Measurements from ENCODE around the gene WEE2. TPM values are rescaled to one million over a fixed set of nuclear protein-coding genes. Genes with fewer than 3 reads are reported as not detected.

WEE2 gene
- total RNA-seq, 2 experiments from 2014 or later = 0.08 to 0.14 TPM

DNA sequence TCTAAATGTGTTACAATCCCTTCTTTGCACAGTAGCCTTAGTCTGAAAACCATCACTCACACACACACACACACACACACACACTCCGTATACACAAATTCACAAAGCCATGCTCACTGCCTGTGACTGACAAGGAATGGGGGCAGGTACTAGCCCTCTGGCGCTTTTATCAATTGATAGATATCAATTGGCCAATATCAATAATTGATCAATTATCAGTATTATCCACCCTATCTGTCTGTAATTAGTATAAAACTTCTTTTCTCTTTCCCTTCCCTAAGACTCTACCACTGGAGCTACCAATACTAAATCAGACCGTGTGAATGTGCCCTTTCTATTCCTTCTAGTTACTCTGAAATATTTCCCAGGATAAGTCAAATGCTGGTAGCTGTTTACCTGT, 8.3 kb upstream of the WEE2 start:
- Mint-ChIP-seq H3K9me3 (no peaks in the 10 kb centered on the region), H3K4me3 (peak overlapping the region; percentile 96), H3K27me3 (no peaks in the 10 kb centered on the region), H3K27ac (peak overlapping the region; percentile 90), H3K36me3 (ENCODE audit: low read depth) (peaks cover 16% of the 10 kb centered on the region), H3K4me1 (ENCODE audit: low read depth) (peaks cover 71% of the 10 kb centered on the region)
- CTCF ChIA-PET = interaction anchor here (0.9 to 4.5 kb wide), 3 partner anchors 9 to 38 kb away, joined by 3 to 38 read pairs (median 4); partner anchors contain the start of gene SSBP1
- H3K9me3 ChIP-seq (ENCODE audit: control insufficient read depth in 1 of 2, insufficient read depth in 1 of 2, low read length in 2 of 2) = no peaks in the 10 kb centered on the region
- peaks cover 4% of the 10 kb centered on the region for H3K36me3 ChIP-seq (ENCODE audit: insufficient read depth, low read length)
- no peak overlapping the region for H3K4me3 ChIP-seq (ENCODE audit: low read length)
- POLR2A ChIA-PET = interaction anchor here (4.9 kb wide), 1 partner anchor 38 kb away, joined by 103 read pairs; the partner anchor contains the start of gene SSBP1
- intact Hi-C loops (cut with DNase I, micrococcal nuclease) = loop anchor here in 1 of 2 experiments (2.0 kb wide), 1 partner anchor 39 kb away; the partner anchor contains the start of gene SSBP1
- DNase-seq (no peak), ATAC-seq (ENCODE audit: poor library complexity) (no peak)
- TF ChIP-seq, protein P1, sequence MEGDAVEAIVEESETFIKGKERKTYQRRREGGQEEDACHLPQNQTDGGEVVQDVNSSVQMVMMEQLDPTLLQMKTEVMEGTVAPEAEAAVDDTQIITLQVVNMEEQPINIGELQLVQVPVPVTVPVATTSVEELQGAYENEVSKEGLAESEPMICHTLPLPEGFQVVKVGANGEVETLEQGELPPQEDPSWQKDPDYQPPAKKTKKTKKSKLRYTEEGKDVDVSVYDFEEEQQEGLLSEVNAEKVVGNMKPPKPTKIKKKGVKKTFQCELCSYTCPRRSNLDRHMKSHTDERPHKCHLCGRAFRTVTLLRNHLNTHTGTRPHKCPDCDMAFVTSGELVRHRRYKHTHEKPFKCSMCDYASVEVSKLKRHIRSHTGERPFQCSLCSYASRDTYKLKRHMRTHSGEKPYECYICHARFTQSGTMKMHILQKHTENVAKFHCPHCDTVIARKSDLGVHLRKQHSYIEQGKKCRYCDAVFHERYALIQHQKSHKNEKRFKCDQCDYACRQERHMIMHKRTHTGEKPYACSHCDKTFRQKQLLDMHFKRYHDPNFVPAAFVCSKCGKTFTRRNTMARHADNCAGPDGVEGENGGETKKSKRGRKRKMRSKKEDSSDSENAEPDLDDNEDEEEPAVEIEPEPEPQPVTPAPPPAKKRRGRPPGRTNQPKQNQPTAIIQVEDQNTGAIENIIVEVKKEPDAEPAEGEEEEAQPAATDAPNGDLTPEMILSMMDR (IDR thresholded peaks at IDR 0.05) = no peak
- peaks cover 34% of the 10 kb centered on the region for H3K4me1 ChIP-seq (ENCODE audit: insufficient read depth, low read length)
- no peak overlapping the region for H3K27ac ChIP-seq (ENCODE audit: low read depth in 1 of 2, low read length in 2 of 2)
- no peaks in the 10 kb centered on the region for H3K27me3 ChIP-seq (ENCODE audit: control insufficient read depth in 1 of 2, insufficient read depth in 2 of 2, low read length in 2 of 2)

- TF ChIP-seq, protein P1 (IDR thresholded peaks at IDR 0.05) = no peak
- Histone ChIP-seq H3K27ac (ENCODE audit: low read depth in 1 of 2, low read length in 2 of 2) (no peak overlapping the region), H3K4me1 (ENCODE audit: insufficient read depth, low read length) (peaks cover 34% of the 10 kb centered on the region), H3K36me3 (ENCODE audit: insufficient read depth, low read length) (peaks cover 2% of the 10 kb centered on the region), H3K27me3 (ENCODE audit: control insufficient read depth in 1 of 2, insufficient read depth in 2 of 2, low read length in 2 of 2) (no peaks in the 10 kb centered on the region), H3K4me3 (ENCODE audit: low read length) (peak overlapping the region; percentile 68), H3K9me3 (ENCODE audit: control insufficient read depth in 1 of 2, insufficient read depth in 1 of 2, low read length in 2 of 2) (no peaks in the 10 kb centered on the region)
- intact Hi-C loops (cut with DNase I, micrococcal nuclease) = loop anchor here in 1 of 2 experiments (2.0 kb wide), 1 partner anchor 38 kb away; the partner anchor contains the start of gene SSBP1
- DNase-seq (no peak), ATAC-seq (ENCODE audit: poor library complexity) (no peak)
- H3K4me3 Mint-ChIP-seq = peak overlapping the region; percentile 96
- ChIA-PET CTCF (interaction anchor here (0.9 to 4.5 kb wide), 3 partner anchors 8 to 38 kb away, joined by 3 to 38 read pairs (median 4); partner anchors contain the start of gene SSBP1), POLR2A (interaction anchor here (1.0 to 4.9 kb wide), 7 partner anchors 9 to 685 kb away, joined by 3 to 103 read pairs (median 5); partner anchors contain the start of genes MRPS33 and SSBP1)
- H3K9me3 Mint-ChIP-seq = no peaks in the 10 kb centered on the region
- H3K36me3 Mint-ChIP-seq (ENCODE audit: low read depth) = peaks cover 13% of the 10 kb centered on the region
- H3K27ac Mint-ChIP-seq = peak overlapping the region; percentile 90
- no peaks in the 10 kb centered on the region for H3K27me3 Mint-ChIP-seq
- peaks cover 66% of the 10 kb centered on the region for H3K4me1 Mint-ChIP-seq (ENCODE audit: low read depth)
Observed at GRCh38 chr7:141700296-141700847, 7.8 kb upstream of the WEE2 start.

- intact Hi-C loops (cut with DNase I, micrococcal nuclease) = loop anchor here (1.0 to 2.0 kb wide), 2 partner anchors 37 to 38 kb away; partner anchors contain the start of gene SSBP1 (in 2 of the 2)
- TF ChIP-seq, protein P1 (IDR thresholded peaks at IDR 0.05) = no peak
- Mint-ChIP-seq H3K36me3 (ENCODE audit: low read depth) (peaks cover 8% of the 10 kb centered on the region), H3K27ac (peak overlapping the region; percentile 90), H3K4me1 (ENCODE audit: low read depth) (peaks cover 61% of the 10 kb centered on the region), H3K4me3 (peak overlapping the region; percentile 96), H3K9me3 (no peaks in the 10 kb centered on the region), H3K27me3 (no peaks in the 10 kb centered on the region)
- Histone ChIP-seq H3K4me3 (ENCODE audit: low read length) (peak overlapping the region; percentile 68), H3K27ac (ENCODE audit: low read depth in 1 of 2, low read length in 2 of 2) (peak overlapping the region in 1 of 2 donors; percentile 24), H3K9me3 (ENCODE audit: control insufficient read depth in 1 of 2, insufficient read depth in 1 of 2, low read length in 2 of 2) (no peaks in the 10 kb centered on the region), H3K4me1 (ENCODE audit: insufficient read depth, low read length) (peaks cover 34% of the 10 kb centered on the region), H3K27me3 (ENCODE audit: control insufficient read depth in 1 of 2, insufficient read depth in 2 of 2, low read length in 2 of 2) (no peaks in the 10 kb centered on the region), H3K36me3 (ENCODE audit: insufficient read depth, low read length) (no peaks in the 10 kb centered on the region)
- POLR2A ChIA-PET = interaction anchor here (0.9 to 4.9 kb wide), 13 partner anchors 8 to 686 kb away, joined by 3 to 103 read pairs (median 3); partner anchors contain the start of genes MRPS33 and SSBP1
- CTCF ChIA-PET = interaction anchor here (0.9 to 4.5 kb wide), 3 partner anchors 9 to 45 kb away, joined by 3 to 38 read pairs (median 3); partner anchors contain the start of gene SSBP1
- ATAC-seq (ENCODE audit: poor library complexity) (no peak), DNase-seq (peak in 6 of 14 experiments; percentile 1 to 45 (median 13))
Observed at GRCh38 chr7:141700848-141701371, 7.2 kb upstream of the WEE2 start.
